Adrenal gland (tissue), 5 donors: ENCODE measurements around the gene VAX1.

Source experiments
- CTCF ChIP-seq, 6 experiments: fragments of 450-650 bp in 4 of 6; fragments of 200-600 bp in 2 of 6; sonication (generic) in 1 of 6; IDR thresholded peaks; 1 replicate in 5 of 6; 2 replicates in 1 of 6; pipeline versions ENCODE4 v1.5.1 to v1.8.0; 2016 to 2021; ENCODE audit warnings: antibody characterized with exemption in 6 of 6, mild to moderate bottlenecking in 2 of 6, moderate library complexity in 1 of 6
- POLR2A ChIP-seq, 2 donors: fragments of 450-650 bp; IDR thresholded peaks; one replicate each; pipeline ENCODE4 v1.6.1; 2017; ENCODE audit warnings: antibody characterized with exemption in 2 of 2, mild to moderate bottlenecking in 2 of 2, moderate library complexity in 1 of 2
- donor health status: DM: no; HTN: no; CAD: no.

GRCh38 chr10:117112220-117112619, 25.9 kb downstream of the VAX1 start:
- TF ChIP-seq CTCF (IDR thresholded peaks at IDR 0.05) (peak in 4 of 6 experiments; percentile 16 to 35 (median 18)), POLR2A (IDR thresholded peaks at IDR 0.05) (no peak)
